BJ (cell line): ENCODE data around the gene PGF. TPM values are rescaled to one million over a fixed set of nuclear protein-coding genes. Genes with fewer than 3 reads are reported as not detected.

ENCODE experiments used
- CTCF ChIA-PET: fragments of 350-600 bp; formaldehyde crosslinking; extraction: SDS; loops from one replicate; lab custom pipeline; 2021; ENCODE audit warnings: antibody characterized with exemption, inconsistent platforms; lab: Yijun Ruan, JAX
- POLR2A ChIA-PET: fragments of 300-600 bp; sonication (Branson Sonifier 250); formaldehyde crosslinking; extraction: SDS; loops from one replicate; lab custom pipeline; 2021; ENCODE audit warnings: antibody characterized with exemption; lab: Charles Lee
- DNase-seq: peaks from one replicate; pipeline ENCODE4 v3.0.0-alpha.2; 2011; ENCODE audit warnings: low read depth
- H3K27me3 ChIP-seq: 2 replicates; pipeline ENCODE4 v1.6.0; 2011; ENCODE audit warnings: low read length; ENCODE audit not compliant: control insufficient read depth, insufficient read depth
- H3K36me3 ChIP-seq: 2 replicates; pipeline ENCODE4 v1.5.1; 2011; ENCODE audit warnings: low read length; ENCODE audit not compliant: control insufficient read depth, insufficient read depth
- H3K4me3 ChIP-seq: 2 replicates; pipeline ENCODE4 v1.5.1; 2011; ENCODE audit warnings: low read depth, mild to moderate bottlenecking, control low read depth, low read length
- CTCF ChIP-seq: IDR thresholded peaks from 2 replicates; pipeline ENCODE4 v1.5.1; 2011; ENCODE audit warnings: low read depth, mild to moderate bottlenecking, control low read depth, inconsistent platforms, low read length, moderate library complexity; ENCODE audit not compliant: insufficient read depth
- polyA plus RNA-seq: library from polyadenylated mRNA; depleted of rRNA; stranded (reverse); fragments of >200 nt; gene quantifications from 2 replicates; pipeline ENCODE4 v1.2.3, GENCODE V29; 2011

The PGF gene
- polyA plus RNA-seq, 1 experiment = 4.1 TPM

GRCh38 chr14:74985028-74985310 is 29.6 kb upstream of the PGF start:
- no peaks in the 10 kb centered on the region for H3K36me3 ChIP-seq
- POLR2A ChIA-PET = no interaction called here
- CTCF ChIA-PET = interaction anchor here (1.1 kb wide), 1 partner anchor 103 kb away, joined by 3 read pairs; no protein-coding TSS in a partner anchor
- H3K27me3 ChIP-seq = no peaks in the 10 kb centered on the region
- TF ChIP-seq CTCF = no peak
- H3K4me3 ChIP-seq = no peak overlapping the region
- no peak for DNase-seq

GRCh38 chr14:74984236-74985027 is 29.0 kb upstream of the PGF start:
- DNase-seq = no peak
- ChIA-PET POLR2A (no interaction called here), CTCF (interaction anchor here (1.0 to 1.7 kb wide), 4 partner anchors 9 to 105 kb away, joined by 3 to 4 read pairs (median 3); no protein-coding TSS in a partner anchor)
- no peak overlapping the region for H3K4me3 ChIP-seq
- TF ChIP-seq CTCF = no peak
- no peaks in the 10 kb centered on the region for H3K36me3 ChIP-seq
- H3K27me3 ChIP-seq = no peaks in the 10 kb centered on the region

- DNase-seq = no peak
- no peak overlapping the region for H3K4me3 ChIP-seq
- H3K27me3 ChIP-seq = no peaks in the 10 kb centered on the region
- CTCF ChIA-PET = interaction anchor here (0.6 to 1.7 kb wide), 4 partner anchors 8 to 148 kb away, joined by 3 to 4 read pairs (median 3); no protein-coding TSS in a partner anchor
- POLR2A ChIA-PET = no interaction called here
- TF ChIP-seq CTCF = no peak
- H3K36me3 ChIP-seq = no peaks in the 10 kb centered on the region
These were observed 27.9 kb upstream of the PGF start for GRCh38 chr14:74983343-74983742.

- POLR2A ChIA-PET = no interaction called here
These were observed 27.3 kb upstream of the PGF start for GRCh38 chr14:74982661-74983060.

More at GRCh38 chr14:74982661-74983060, 27.3 kb upstream of the PGF start:
- H3K4me3 ChIP-seq = no peak overlapping the region
- no peak for DNase-seq
- H3K36me3 ChIP-seq = no peaks in the 10 kb centered on the region
- CTCF ChIA-PET = interaction anchor here (1.7 kb wide), 1 partner anchor 106 kb away, joined by 3 read pairs; no protein-coding TSS in a partner anchor
- TF ChIP-seq CTCF = no peak
- no peaks in the 10 kb centered on the region for H3K27me3 ChIP-seq
